ENCODE measurements around the gene CACNA1B.

Gene CACNA1B

GRCh38 chr9:137977571-137978261 is 100.1 kb downstream of the CACNA1B start:
- no peak for DNase-seq (ENCODE audit: extremely low read depth, low read depth)
- no peak overlapping the region for H3K4me3 ChIP-seq (replicated peaks; ENCODE audit: low read depth, low read length)
- TF ChIP-seq CTCF (IDR thresholded peaks at IDR 0.05; ENCODE audit: low read depth, low read length, missing control alignments): no peak

GRCh38 chr9:137978262-137978714 is 100.7 kb downstream of the CACNA1B start:
- no peak for DNase-seq (ENCODE audit: extremely low read depth, low read depth)
- no peak overlapping the region for H3K4me3 ChIP-seq (replicated peaks; ENCODE audit: low read depth, low read length)
- no peak for TF ChIP-seq CTCF (IDR thresholded peaks at IDR 0.05; ENCODE audit: low read depth, low read length, missing control alignments)

- no peak for TF ChIP-seq CTCF (IDR thresholded peaks at IDR 0.05; ENCODE audit: low read depth, low read length, missing control alignments)
- no peak for DNase-seq (ENCODE audit: extremely low read depth, low read depth)
- no peak overlapping the region for H3K4me3 ChIP-seq (replicated peaks; ENCODE audit: low read depth, low read length)
Observed at GRCh38 chr9:137982200-137982599, 104.6 kb downstream of the CACNA1B start.

GRCh38 chr9:137984005-137984404 is 106.4 kb downstream of the CACNA1B start:
- no peak for DNase-seq (ENCODE audit: extremely low read depth, low read depth)
- TF ChIP-seq CTCF (IDR thresholded peaks at IDR 0.05; ENCODE audit: low read depth, low read length, missing control alignments): no peak
- H3K4me3 ChIP-seq (replicated peaks; ENCODE audit: low read depth, low read length): no peak overlapping the region

- TF ChIP-seq CTCF (IDR thresholded peaks at IDR 0.05; ENCODE audit: low read depth, low read length, missing control alignments): no peak
- no peak overlapping the region for H3K4me3 ChIP-seq (replicated peaks; ENCODE audit: low read depth, low read length)
- no peak for DNase-seq (ENCODE audit: extremely low read depth, low read depth)
Observed at GRCh38 chr9:137984520-137985257, 107.1 kb downstream of the CACNA1B start.

- no peak overlapping the region for H3K4me3 ChIP-seq (replicated peaks; ENCODE audit: low read depth, low read length)
- DNase-seq (ENCODE audit: extremely low read depth, low read depth): no peak
- no peak for TF ChIP-seq CTCF (IDR thresholded peaks at IDR 0.05; ENCODE audit: low read depth, low read length, missing control alignments)
Observed at GRCh38 chr9:137985637-137986071, 108.1 kb downstream of the CACNA1B start.
